K562 (cell line): ENCODE data around the gene TMEM217. TPM values are rescaled to one million over a fixed set of nuclear protein-coding genes. Genes with fewer than 3 reads are reported as not detected.
A peak's percentile ranks its signal among the peaks of the same experiment; 100 is the strongest.

Source experiments
- BCOR ChIP-seq: fragments of 450-650 bp; IDR thresholded peaks from 2 replicates; pipeline ENCODE4 v1.6.1; 2016
- CHCHD3 ChIP-seq: fragments of 250-450 bp; sonication (Bioruptor Pico); IDR thresholded peaks from 2 replicates; pipeline ENCODE4 v2.1.2; 2022; ENCODE audit warnings: mild to moderate bottlenecking
- ESRRA ChIP-seq: fragments of 450-650 bp; IDR thresholded peaks from 2 replicates; pipeline ENCODE4 v1.6.1; 2014; ENCODE audit warnings: low read depth, mild to moderate bottlenecking, moderate library complexity, borderline replicate concordance
- GTF2A2 ChIP-seq: IDR thresholded peaks from 2 replicates; pipeline ENCODE4 v1.6.1; 2016; ENCODE audit warnings: mild to moderate bottlenecking, missing genetic modification characterization, missing compliant biosample characterization
- HDAC1 ChIP-seq, 2 experiments: fragments of 450-650 bp; IDR thresholded peaks; 2 replicates each; pipeline ENCODE4 v1.6.1; 2016 to 2017; ENCODE audit warnings: inconsistent platforms in 1 of 2, mild to moderate bottlenecking in 1 of 2, moderate library complexity in 1 of 2
- POLR2B ChIP-seq: fragments of 450-650 bp; IDR thresholded peaks from 2 replicates; pipeline ENCODE4 v1.6.1; 2018; ENCODE audit warnings: low read depth; ENCODE audit not compliant: partially characterized antibody
- TAF9B ChIP-seq: fragments of 450-650 bp; IDR thresholded peaks from 2 replicates; pipeline ENCODE4 v1.6.1; 2018; ENCODE audit warnings: mild to moderate bottlenecking; ENCODE audit not compliant: partially characterized antibody
- polyA plus RNA-seq, 8 experiments: library from polyadenylated mRNA; depleted of rRNA in 4 of 8; stranded (reverse) in 5 of 8; unstranded in 3 of 8; fragments of >200 nt; fragmentation: Nextera tagmentation in 2 of 8; fragmentation: Illumina TruSeq in 1 of 8; extraction: Ambion mirVana in 2 of 8; extraction: Trizol in 1 of 8; gene quantifications; 2 replicates each; pipeline versions ENCODE4 v1.2.1 to v1.2.3, GENCODE V29; 2011 to 2014; ENCODE audit warnings: inconsistent platforms in 1 of 8, missing spikeins in 1 of 8
- total RNA-seq, 7 experiments: library from RNA; depleted of rRNA in 6 of 7; stranded (reverse); fragments of >200 nt in 6 of 7; fragmentation: Illumina TruSeq in 2 of 7; extraction: Trizol in 2 of 7; gene quantifications; 2 replicates each; pipeline versions ENCODE4 v1.2.1 to v1.2.3, GENCODE V29; 2011 to 2021; ENCODE audit warnings: low replicate concordance in 1 of 7
- TF ChIP-seq, protein P1 (sequence below): fragments of 250-450 bp; sonication (Bioruptor Pico); IDR thresholded peaks from 2 replicates; pipeline ENCODE4 v1.4.0; 2020
- TF ChIP-seq, protein P2 (sequence below): fragments of 450-650 bp; IDR thresholded peaks from 2 replicates; pipeline ENCODE4 v1.7.1; 2018; ENCODE audit warnings: mild to moderate bottlenecking, low read depth; ENCODE audit not compliant: partially characterized antibody
- TF ChIP-seq, protein P3 (sequence below), 2 experiments: IDR thresholded peaks; 2 replicates each; pipeline ENCODE4 v1.6.1; 2012; ENCODE audit warnings: improper control_type of control experiment in 2 of 2, low read depth in 2 of 2, low read length in 2 of 2, borderline replicate concordance in 1 of 2
- TF ChIP-seq, protein P4 (sequence below): fragments of 250-450 bp; sonication (Bioruptor Pico); IDR thresholded peaks from 2 replicates; pipeline ENCODE4 v1.8.0; 2021; ENCODE audit warnings: moderate library complexity, mild to moderate bottlenecking, inconsistent platforms
- TF ChIP-seq, protein P5 (sequence below): sonication (generic); formaldehyde crosslinking; IDR thresholded peaks from 2 replicates; pipeline ENCODE4 v1.8.1; 2022; ENCODE audit warnings: missing genetic modification reagents

The TMEM217 gene
- total and polyA plus RNA-seq, 9 of the 15 experiments (the other 6 are each of a cell fraction or from before 2014, with no cell fraction given), result 1.3 to 8.0 (median 1.9) TPM

DNA sequence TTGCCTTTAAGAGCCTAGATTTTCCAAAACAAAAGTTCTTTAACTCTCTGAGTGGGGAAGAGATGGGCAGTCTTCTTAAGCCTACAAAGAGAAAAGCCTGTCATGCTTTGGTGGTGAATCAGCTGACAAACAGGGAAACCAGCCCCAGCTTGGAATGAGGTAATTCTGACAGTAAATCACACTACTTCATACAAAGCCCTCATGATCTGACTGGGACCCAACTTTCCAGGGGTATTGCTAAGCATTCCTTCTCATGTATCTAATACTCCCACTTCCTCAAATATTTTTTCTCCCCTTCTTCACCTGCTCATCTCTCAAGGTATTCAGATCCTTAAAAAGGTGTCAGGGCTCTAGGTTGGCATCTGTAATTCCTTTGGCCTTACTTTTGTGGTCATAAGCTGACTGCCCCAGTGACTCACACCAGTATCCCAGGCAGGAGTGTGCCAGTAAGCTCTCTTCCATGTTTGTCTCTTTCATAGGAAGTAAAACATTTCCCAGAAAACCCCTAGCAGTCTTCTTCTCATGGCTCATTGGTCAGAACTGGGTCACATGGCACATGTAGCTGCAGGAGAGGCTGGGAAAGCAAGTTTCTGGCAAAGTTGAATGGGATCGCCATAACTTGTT, 15.4 kb downstream of the TMEM217 start (continued):
- TF ChIP-seq, protein P1, sequence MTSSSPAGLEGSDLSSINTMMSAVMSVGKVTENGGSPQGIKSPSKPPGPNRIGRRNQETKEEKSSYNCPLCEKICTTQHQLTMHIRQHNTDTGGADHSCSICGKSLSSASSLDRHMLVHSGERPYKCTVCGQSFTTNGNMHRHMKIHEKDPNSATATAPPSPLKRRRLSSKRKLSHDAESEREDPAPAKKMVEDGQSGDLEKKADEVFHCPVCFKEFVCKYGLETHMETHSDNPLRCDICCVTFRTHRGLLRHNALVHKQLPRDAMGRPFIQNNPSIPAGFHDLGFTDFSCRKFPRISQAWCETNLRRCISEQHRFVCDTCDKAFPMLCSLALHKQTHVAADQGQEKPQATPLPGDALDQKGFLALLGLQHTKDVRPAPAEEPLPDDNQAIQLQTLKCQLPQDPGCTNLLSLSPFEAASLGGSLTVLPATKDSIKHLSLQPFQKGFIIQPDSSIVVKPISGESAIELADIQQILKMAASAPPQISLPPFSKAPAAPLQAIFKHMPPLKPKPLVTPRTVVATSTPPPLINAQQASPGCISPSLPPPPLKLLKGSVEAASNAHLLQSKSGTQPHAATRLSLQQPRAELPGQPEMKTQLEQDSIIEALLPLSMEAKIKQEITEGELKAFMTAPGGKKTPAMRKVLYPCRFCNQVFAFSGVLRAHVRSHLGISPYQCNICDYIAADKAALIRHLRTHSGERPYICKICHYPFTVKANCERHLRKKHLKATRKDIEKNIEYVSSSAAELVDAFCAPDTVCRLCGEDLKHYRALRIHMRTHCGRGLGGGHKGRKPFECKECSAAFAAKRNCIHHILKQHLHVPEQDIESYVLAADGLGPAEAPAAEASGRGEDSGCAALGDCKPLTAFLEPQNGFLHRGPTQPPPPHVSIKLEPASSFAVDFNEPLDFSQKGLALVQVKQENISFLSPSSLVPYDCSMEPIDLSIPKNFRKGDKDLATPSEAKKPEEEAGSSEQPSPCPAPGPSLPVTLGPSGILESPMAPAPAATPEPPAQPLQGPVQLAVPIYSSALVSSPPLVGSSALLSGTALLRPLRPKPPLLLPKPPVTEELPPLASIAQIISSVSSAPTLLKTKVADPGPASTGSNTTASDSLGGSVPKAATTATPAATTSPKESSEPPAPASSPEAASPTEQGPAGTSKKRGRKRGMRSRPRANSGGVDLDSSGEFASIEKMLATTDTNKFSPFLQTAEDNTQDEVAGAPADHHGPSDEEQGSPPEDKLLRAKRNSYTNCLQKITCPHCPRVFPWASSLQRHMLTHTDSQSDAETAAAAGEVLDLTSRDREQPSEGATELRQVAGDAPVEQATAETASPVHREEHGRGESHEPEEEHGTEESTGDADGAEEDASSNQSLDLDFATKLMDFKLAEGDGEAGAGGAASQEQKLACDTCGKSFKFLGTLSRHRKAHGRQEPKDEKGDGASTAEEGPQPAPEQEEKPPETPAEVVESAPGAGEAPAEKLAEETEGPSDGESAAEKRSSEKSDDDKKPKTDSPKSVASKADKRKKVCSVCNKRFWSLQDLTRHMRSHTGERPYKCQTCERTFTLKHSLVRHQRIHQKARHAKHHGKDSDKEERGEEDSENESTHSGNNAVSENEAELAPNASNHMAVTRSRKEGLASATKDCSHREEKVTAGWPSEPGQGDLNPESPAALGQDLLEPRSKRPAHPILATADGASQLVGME (CRISPR knock-in tag), result no peak
- TF ChIP-seq, protein P2, sequence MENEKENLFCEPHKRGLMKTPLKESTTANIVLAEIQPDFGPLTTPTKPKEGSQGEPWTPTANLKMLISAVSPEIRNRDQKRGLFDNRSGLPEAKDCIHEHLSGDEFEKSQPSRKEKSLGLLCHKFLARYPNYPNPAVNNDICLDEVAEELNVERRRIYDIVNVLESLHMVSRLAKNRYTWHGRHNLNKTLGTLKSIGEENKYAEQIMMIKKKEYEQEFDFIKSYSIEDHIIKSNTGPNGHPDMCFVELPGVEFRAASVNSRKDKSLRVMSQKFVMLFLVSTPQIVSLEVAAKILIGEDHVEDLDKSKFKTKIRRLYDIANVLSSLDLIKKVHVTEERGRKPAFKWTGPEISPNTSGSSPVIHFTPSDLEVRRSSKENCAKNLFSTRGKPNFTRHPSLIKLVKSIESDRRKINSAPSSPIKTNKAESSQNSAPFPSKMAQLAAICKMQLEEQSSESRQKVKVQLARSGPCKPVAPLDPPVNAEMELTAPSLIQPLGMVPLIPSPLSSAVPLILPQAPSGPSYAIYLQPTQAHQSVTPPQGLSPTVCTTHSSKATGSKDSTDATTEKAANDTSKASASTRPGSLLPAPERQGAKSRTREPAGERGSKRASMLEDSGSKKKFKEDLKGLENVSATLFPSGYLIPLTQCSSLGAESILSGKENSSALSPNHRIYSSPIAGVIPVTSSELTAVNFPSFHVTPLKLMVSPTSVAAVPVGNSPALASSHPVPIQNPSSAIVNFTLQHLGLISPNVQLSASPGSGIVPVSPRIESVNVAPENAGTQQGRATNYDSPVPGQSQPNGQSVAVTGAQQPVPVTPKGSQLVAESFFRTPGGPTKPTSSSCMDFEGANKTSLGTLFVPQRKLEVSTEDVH, result no peak
- TF ChIP-seq TAF9B (peak; percentile 58), CHCHD3 (CRISPR knock-in tag) (no peak), BCOR (no peak), HDAC1 (IDR thresholded peaks at IDR 0.05) (peak in 1 of 2 experiments; percentile 48; a peak in 1 of 4 replicates), POLR2B (no peak), ESRRA (no peak), GTF2A2 (tag) (0 out of 2 replicates have a peak, but pooled peaks have one; percentile 5)
- TF ChIP-seq, protein P3, sequence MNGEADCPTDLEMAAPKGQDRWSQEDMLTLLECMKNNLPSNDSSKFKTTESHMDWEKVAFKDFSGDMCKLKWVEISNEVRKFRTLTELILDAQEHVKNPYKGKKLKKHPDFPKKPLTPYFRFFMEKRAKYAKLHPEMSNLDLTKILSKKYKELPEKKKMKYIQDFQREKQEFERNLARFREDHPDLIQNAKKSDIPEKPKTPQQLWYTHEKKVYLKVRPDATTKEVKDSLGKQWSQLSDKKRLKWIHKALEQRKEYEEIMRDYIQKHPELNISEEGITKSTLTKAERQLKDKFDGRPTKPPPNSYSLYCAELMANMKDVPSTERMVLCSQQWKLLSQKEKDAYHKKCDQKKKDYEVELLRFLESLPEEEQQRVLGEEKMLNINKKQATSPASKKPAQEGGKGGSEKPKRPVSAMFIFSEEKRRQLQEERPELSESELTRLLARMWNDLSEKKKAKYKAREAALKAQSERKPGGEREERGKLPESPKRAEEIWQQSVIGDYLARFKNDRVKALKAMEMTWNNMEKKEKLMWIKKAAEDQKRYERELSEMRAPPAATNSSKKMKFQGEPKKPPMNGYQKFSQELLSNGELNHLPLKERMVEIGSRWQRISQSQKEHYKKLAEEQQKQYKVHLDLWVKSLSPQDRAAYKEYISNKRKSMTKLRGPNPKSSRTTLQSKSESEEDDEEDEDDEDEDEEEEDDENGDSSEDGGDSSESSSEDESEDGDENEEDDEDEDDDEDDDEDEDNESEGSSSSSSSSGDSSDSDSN (IDR thresholded peaks at IDR 0.05; ENCODE audit: borderline replicate concordance in 1 of 2, low read depth in 2 of 2, low read length in 2 of 2), result no peak
- TF ChIP-seq, protein P4, sequence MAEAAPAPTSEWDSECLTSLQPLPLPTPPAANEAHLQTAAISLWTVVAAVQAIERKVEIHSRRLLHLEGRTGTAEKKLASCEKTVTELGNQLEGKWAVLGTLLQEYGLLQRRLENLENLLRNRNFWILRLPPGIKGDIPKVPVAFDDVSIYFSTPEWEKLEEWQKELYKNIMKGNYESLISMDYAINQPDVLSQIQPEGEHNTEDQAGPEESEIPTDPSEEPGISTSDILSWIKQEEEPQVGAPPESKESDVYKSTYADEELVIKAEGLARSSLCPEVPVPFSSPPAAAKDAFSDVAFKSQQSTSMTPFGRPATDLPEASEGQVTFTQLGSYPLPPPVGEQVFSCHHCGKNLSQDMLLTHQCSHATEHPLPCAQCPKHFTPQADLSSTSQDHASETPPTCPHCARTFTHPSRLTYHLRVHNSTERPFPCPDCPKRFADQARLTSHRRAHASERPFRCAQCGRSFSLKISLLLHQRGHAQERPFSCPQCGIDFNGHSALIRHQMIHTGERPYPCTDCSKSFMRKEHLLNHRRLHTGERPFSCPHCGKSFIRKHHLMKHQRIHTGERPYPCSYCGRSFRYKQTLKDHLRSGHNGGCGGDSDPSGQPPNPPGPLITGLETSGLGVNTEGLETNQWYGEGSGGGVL (CRISPR knock-in tag), result no peak
- TF ChIP-seq, protein P5, sequence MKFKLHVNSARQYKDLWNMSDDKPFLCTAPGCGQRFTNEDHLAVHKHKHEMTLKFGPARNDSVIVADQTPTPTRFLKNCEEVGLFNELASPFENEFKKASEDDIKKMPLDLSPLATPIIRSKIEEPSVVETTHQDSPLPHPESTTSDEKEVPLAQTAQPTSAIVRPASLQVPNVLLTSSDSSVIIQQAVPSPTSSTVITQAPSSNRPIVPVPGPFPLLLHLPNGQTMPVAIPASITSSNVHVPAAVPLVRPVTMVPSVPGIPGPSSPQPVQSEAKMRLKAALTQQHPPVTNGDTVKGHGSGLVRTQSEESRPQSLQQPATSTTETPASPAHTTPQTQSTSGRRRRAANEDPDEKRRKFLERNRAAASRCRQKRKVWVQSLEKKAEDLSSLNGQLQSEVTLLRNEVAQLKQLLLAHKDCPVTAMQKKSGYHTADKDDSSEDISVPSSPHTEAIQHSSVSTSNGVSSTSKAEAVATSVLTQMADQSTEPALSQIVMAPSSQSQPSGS, result no peak
